Measurements from ENCODE around the gene CETN2.
"Not testable (repeated sequence)": the region's sequence is repeated elsewhere in the genome, so short reads cannot be mapped to it uniquely, and the experiment has no call there.

The CETN2 gene
- total RNA-seq = 3.4 to 6.6 reads per million in 2 donors

DNA sequence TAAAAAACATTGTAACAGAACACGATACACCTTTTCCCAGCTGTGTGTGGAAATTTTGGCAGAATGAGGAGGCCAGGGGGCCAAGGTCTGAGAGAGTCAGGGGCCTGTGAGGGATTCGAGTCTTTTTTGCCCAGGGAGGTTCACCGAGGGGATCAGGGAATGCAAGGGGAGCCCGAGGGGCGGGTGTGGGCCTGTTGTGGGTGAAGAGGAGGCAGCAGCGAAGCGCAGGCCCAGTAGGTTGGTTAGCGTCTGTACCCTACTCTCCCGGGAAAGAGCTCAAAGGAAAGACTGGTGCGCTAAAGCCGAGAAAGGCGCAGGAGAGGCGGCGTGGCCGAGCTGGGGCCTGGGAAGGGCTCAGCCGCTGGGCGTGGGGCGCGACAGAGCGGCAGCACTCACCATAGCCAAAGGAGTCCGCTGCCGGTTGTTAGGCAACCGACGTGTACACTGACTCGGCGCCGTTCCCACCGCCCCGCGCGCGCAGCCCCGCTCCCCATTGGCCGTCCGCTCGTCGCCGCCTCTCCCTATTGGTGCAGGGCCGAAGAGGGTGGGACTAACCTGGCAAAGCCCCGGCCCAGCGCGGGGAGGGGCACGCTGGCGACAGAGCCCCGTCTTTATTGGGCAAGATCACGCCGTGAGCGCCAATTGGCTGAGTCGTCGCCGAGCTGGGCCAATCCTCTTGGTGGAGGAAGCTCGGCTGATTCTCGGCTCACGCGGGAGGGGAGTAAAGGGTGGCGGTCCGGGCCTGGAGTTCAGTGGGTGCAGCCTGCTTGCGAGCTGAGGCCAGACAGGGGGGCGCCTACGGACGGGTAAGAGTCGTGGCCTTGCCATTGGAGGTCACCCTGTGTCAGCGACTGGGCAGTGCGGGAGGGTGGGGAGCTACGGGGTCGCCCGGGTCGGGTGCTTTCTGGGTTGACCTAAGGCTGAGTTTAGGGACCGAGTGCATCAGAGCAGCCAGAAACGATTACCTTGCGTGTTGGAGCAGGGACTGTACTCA lies at the start of gene CETN2, which contains the start of gene NSDHL:
Gene CETN2 (minus strand): TSS at position 446 of the 994 bp plus-strand sequence. CDS start 47 bp downstream, at position 399.
Gene NSDHL (plus strand): TSS at position 752 of the 994 bp plus-strand sequence. CDS start 15,262 bp downstream, outside the sequence.
- peak; percentile 79 to 97 (median 89) for DNase-seq

DNA sequence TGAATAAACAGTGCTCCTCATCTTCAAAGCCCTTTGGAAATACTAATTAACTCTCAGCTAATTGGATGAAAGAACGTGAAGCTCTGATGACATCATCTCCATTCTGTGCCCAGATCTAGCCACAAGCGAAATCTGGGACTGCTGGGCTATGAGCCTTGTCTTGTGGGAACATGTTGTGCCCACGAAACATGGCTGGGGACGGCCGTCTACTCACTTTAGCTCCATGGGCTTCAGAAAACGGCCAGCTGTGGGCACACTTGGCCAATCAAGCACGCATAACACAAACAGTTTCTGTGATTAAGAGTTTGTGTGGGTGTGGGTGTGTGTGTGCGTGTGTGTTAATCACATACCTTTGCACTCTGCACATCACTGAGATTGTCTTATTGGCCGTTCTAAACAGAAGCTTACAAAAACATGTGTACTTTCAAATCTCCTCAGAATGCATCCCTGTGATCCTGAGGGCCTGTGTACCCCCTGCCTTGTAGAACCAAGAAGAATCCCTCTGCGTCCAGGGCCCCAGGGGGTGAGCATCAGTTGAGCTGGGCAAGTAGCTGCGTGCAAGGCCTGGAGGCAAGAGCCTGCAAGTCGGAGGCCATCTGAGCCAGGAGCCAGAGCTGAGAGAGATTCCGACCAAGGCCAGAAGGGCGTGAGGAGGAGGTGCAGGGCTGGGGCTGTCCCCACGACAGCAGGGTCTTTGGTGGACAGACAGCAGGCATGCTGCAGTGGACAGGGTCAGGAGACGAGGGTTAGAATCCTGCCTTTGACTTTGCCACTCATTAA lies 48.6 kb upstream of the CETN2 start:
- DNase-seq = no peak

DNA sequence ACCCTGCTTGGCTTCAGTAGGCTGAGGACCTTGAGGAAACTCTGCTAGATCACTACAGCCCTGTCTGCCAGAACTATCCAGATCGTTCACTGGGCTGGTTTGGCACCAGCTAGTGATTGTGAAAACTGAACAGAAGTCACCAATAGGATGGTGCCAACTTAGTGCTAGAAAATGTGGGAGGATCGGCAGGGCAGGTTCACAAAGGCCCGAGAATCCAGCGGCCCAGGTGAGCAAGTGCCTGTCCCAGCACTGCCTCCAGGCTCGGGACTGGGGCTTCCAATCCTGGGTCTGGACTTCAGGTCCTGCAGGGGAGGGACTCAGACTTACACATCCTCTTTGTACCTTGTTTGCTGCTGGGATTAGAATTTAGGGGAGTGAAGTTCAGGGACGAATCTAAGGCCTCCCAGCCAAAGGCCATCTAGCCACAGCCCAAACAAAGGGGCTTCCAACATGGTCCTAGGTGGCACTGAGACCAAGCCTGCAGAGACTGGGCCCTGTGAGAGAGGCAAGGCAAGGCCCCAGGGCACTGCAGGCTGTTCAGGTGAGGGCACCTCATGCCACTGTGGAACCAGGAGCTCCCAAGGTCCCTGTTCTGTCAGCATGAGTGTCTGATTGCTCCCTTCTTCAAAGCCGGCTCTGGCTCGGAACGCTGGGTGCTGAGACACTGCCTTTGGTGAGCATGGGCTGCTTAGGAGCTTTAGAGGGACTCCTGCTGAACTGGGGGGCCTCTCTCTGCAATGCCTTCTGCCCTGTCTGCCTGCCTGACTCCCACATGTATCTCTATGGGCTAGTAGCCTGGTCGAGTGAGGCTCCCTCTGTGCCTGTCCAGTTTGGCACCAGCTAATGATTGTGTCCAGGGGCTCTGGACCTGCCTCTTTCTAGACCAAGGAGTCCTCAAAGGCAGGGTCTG lies 46.6 kb upstream of the CETN2 start:
- no peak for DNase-seq

DNA sequence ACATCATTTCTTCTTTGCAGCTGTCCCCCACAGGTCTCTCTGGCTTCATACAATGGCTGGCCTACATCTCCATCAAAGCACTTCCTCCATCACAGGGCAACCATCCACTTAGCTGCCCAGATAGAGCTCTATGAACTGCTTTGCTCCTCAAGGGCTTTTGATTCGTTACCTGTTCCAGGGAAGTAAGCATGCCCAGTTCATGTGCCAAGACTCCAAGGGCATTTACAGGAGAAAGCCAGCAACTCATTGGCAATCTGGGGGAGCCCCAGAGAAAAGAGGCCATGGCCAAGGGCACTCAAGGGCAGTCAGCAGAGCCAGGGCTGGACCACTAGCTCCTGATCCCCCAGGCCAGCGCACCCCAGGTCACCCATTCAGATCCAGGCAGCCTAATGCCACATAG lies 42.8 kb upstream of the CETN2 start:
- DNase-seq = no peak

DNA sequence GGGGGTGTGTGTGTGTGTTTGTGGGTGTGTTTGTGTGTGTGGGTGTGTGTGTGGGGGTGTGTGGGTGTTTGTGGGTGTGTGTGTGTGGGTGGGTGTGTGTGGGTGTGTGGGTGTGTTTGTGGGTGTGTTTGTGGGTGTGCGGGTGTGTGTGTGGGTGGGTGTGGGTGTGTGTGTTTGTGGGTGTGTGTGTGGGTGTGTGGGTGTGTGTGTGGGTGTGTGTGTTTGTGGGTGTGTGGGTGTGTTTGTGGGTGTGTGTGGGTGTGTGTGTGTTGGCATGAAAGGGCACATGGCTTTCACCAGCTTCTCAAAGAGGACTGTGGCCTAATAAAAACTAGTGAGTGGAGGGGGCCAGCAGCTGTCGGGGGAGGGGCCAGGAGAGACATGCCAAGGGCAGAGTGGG lies 42.0 kb upstream of the CETN2 start:
- peak in 1 of 5 experiments; percentile 12 for DNase-seq

DNA sequence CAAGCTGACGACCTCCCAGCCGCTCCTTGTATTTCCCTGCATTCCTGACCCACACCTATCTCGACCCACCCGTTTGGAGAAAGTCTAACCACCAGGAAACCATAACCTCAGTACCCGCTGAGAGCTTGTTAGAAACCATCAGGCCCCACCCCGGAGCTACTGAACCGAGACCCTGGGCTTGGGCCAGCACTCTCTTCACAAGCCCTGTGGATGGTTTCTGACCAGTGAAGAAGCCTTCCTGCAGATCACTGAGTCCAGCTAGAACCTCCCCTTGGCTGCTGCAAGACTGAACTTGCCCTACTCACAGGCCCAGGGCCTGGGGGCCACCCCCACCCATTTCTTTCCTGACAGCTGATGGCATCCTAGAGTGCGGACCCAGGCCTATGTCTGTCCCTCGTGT lies 40.7 kb upstream of the CETN2 start:
- no peak for DNase-seq

DNA sequence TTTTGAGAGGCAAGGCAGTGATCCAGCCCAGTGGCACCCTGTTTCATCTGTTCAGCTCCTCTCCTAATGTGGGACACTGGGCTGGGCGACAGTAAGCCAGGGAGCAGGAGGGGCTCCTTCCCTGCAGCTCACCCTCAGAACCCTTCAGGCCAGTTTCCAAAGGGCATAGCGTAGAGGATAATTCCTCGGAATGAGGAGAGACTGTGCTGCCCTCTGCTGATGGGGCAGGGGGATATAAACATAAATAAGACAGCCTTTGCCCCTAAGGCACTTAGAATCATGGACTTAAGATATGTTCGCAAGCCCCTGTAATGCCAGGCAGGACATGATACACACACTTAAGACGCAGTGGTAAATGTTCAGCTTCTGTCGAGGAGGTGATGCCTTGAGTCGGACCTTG lies 39.4 kb upstream of the CETN2 start:
- no peak for DNase-seq

DNA sequence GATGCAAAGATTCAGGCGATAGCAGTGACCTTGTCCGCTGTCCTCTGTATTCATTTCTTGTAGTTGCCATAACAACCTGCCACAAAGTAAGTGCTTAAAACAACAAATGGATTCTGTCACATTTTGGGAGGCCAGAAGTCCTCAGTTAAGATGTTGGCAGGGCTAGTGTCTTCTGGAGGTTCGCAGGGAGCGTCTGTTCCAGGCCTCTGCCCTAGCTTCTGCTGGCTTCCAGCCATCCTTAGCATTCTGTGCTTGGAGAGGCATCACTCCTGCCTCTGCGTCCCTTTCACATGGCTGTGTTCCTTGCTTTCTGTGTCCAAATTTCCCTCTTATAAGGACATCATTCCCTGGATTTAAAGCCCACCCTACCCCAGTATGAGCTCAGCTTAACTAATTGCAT lies 35.8 kb upstream of the CETN2 start:
- no peak for DNase-seq

DNA sequence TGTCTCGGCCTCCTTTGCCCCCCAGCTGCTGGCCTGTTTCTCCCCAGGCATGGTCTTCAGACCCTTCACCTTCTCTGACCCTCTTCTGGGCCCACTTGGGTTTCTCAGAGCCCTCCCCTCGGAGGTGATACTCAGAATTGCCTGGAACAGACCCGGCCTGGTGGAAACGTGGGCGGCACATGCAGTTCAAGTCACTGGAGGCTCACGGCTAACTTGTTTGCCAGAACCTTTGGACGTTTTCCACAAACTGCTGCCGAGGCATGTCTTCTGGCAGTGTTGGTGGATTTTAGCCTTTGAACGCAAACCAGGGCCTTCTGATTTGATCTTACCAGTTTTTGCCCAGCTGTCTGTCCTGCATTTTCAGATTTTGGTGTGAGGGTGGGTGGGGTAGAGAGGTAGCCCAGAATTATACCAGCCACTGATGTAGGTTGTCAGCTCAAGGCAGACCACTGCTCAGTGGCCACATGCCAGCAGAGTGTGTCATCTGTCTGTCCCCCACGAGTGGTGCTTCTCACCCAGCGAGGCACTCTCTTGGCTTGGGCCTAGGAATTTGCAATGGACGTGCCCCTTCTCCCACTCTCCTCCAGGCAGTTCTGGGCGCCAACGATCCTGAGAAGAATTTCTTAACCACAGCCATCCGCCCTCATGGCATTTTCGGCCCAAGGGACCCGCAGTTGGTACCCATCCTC lies 34.8 kb upstream of the CETN2 start:
- no peak for DNase-seq

DNA sequence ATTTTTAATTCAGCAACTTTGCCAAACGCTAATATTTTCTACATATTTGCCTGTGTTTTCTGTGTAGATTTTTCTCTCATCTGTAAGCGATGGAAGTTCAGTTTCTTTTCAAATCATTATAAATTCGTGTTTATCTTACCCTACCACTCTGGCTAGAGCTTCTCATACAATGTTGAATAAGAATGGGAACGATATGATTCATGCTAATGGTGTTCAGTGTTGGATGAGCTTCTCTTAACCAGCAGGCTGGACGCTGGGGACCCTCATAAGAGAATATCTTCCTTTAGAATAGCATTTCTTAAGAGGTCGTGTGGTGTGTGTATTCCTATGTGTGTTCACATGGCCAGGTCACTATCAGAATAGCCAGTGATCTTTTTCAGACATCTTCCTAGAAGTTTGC lies 31.3 kb upstream of the CETN2 start:
- no peak for DNase-seq

DNA sequence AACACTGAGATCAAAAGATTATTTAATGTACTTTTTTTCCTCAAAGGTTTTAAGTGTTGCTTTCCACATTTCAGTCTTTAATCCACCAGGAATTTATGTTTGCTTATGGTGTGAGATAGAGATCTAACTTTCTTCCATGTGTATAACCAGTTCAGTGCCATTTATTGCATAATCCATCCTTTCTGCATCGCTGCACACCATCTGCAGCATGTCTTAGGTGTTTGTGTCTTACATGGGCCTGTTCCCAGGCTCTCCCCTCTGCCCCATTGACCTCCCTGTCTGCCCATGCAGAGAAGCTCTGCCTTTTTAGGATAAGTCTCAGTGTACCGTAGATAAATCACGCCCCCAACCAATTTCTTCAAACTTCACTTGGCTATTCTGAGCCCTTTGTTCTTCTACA lies 30.6 kb upstream of the CETN2 start:
- DNase-seq = no peak

DNA sequence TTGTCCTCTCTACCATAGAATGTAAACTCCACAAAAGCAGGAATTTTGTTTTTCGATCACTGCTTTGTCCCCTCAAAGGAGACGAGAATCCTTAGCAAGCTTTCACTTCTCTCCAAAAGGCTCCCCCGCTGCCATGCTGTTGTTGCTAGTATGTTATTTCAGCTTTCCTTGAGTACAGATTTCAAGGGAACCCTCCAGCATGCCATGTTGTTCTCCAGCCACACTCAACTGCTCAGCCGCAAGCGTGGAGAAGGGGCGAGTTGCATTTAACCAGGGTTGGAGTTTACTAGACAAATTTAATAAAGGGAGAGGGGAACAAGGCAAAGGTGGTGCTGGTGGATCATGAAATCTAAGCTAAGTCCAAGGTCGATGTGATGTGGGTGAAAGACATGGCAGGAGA lies 23.4 kb upstream of the CETN2 start:
- DNase-seq = no peak

DNA sequence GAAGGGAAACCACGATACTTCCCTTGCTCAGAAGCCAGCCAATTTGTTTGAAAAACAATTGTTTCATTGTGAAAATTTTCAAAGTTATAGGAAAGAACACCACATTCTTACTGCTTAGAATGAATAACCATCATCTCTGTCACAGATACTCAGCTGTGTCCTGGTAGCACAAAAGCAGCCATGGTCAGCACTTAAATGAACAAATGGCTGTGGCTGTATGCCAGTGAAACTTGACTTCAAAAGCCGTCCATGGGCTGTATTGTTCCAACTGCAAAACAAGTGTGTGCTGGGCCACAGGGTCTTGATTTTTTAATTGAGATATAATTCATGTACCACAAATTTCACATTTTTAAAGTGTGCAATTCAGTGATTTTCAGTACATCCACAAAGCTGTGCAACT lies 19.9 kb upstream of the CETN2 start:
- DNase-seq = no peak

DNA sequence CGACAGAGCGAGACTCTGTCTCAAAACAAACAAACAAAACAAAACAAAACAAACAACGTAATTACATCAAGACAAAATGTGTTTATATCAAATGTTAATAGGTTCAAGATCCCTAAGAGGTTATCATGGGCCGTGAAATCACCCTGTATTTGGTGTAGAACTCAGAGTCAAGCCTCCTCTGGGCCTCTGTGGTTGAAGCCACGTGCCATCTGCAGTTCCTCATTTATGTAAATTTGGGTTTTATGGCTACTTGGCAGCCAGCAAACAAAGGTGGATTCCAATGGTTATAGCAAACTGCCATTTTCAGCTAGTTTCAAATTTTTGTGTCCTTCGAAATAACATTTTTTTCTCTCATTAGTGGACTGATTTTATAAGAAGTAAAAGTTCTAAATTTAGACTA lies 16.7 kb upstream of the CETN2 start:
- no peak for DNase-seq

DNA sequence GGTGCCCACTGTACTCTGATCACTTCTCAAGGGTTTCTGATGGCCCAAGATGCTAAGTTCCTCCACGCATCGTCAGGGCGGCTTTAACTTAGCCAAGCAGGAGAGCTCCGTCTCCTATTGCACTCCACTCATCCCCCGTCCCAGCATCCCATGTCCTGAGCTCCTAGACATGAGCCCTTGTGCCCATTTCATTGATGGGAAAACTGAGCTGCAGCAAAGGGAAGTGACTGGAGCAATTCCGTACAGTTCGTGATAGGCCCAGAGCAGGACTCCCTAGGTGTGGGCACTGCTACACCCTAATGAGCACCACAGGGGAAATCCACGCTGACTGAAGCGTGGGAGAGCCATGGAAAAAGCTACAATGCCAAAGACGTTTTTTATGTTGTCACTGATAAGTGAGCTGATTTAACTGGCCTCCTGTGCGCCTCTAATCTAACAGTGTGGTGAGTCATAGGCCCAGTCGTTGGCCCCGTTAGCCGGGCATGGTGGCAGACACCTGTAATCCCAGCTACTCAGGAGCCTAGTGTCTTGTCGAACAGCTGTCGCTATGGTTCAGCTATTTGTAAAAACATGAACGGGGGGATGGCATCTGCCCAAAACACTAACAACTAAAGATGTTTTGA lies 15.2 kb upstream of the CETN2 start:
- no peak for DNase-seq

DNA sequence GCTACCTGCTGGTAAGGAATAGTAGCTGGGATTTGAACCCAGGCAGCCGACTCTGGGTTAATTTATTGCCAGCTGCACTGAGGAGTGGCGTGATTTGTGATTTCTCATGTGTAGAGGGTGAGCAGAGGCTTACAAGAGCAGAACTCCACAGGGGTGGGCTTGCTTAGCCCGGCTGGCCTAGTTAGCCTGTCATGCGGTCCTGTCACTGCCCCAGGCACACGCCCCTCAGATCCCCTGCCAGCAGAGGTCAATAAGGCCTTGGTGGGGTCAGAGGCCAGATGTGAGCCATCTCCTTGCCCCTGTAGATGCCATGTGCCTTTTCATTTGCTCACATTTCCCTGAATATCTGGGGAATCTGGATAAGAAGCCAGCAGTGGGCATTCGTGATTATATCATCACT lies 13.7 kb upstream of the CETN2 start:
- no peak for DNase-seq

DNA sequence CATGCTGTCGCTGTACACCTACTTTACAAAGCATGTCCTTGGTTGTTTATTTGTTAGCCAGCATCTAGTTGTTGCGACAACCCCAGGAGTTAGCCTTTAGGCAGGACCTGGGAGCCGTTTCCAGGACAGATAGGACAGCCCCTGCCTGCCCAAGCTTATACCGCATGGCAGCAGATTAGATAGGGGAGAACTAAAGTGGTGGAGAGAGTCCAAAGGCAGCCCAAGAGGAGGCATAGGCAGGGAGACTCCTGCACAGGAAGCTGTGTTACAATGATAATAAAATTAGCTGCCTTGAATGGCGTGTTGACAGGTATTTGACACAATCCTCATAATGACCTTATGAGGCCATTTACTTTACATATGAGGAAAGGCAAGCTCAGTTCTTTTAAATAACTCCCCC lies 13.3 kb upstream of the CETN2 start:
- no peak for DNase-seq

DNA sequence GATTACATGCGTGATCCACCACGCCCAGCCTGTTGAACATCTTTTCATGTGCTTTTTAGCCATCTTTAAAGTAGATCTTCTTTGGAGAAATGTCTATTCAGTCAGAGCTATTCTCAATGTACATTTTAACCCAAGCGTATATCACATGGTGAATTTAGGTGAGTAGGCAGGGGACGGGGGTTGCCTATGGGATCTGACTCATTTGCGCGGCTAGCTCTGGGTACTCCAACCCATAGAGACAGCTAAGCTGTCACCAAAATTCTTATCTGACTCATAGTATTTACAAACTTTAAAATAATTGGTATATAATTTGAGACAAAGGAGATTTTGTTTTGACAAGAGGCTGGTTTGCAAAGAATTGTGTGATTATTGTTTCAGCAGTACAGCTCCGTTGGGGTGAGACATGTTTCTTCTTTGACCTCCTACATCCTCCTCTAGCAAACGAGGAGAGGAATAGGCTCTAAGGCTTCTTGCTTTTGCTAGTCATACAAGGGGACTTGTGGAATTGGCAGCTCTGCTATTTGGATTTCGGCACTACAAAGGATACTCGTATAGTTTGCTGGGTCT lies 12.3 kb upstream of the CETN2 start:
- DNase-seq = no peak

DNA sequence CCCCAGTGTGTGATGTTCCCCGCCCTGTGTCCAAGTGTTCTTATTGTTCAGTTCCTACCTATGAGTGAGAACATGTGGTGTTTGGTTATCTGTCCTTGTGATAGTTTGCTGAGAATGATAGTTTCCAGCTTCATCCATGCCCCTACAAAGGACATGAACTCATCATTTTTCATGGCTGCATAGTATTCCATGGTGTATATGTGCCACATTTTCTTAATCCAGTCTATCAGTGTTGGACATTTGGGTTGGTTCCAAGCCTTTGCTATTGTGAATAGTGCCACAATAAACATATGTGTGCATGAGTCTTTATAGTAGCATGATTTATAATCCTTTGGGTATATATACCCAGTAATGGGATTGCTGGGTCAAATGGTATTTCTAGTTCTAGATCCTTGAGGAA lies 4.9 kb upstream of the CETN2 start:
- not testable (repeated sequence) for DNase-seq

DNA sequence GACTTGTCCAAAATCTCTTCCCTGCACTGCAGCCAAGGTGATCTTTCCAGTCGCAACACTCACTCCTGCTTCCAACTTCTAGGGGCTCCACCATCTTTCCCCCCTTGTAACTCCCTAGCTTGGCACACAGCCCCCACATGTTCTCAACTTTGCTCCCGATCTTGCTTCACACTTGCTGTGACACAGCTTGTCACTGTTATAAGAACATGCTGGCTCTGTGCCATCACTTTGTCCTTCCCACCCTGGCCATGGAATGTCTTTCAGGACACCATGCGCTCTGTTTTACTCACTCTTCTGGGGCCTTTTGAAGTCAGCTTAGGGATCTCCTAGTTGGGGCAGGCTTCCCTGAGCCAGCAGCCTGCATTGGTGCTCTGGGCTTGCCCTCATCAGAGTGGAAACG lies 2.8 kb upstream of the CETN2 start:
- no peak for DNase-seq

DNA sequence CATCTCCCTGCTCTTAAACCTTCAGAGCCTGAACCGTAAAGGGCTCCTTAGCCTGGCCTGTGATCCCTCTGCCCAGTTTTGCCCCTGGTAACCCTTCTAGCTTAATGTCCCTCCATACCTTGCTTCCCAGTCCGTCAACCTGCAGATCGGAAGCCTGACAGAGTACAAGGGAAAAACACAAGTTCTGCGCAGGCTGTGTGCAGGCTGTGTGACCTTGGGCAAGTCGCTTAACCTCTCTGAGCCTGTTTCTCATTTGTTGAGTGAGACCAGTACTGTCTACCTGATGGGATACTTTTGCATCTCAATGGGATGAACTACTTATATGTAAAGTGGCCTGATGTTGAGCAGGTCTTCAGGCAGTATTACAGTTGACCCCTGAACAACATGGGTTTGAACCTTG lies 2.0 kb upstream of the CETN2 start:
- no peak for DNase-seq

Measured in T-helper 2 cell (primary cell).